ENCODE measurements around the gene MIEF2. TPM values are rescaled to one million over a fixed set of nuclear protein-coding genes. Genes with fewer than 3 reads are reported as not detected.

Gene MIEF2
- total RNA-seq, 1 donor from 2014 or later: 9.5 TPM

- Histone ChIP-seq H3K36me3 (peaks cover 4% of the 10 kb centered on the region), H3K9me3 (no peaks in the 10 kb centered on the region), H3K27me3 (ENCODE audit: low read depth) (no peaks in the 10 kb centered on the region), H3K27ac (no peak overlapping the region), H3K4me1 (peaks cover 12% of the 10 kb centered on the region), H3K4me3 (no peak overlapping the region)
- ATAC-seq (no peak), DNase-seq (no peak)
- intact Hi-C loops (cut with DNase I): no loop called here
- no peak for TF ChIP-seq CTCF (IDR thresholded peaks at IDR 0.05)
Observed at GRCh38 chr17:18227635-18228034, 32.8 kb upstream of the MIEF2 start.

- no peak for DNase-seq
- H3K4me1 ChIP-seq: peaks cover 12% of the 10 kb centered on the region
- ATAC-seq: no peak
- peaks cover 7% of the 10 kb centered on the region for H3K36me3 ChIP-seq
- intact Hi-C loops (cut with DNase I): no loop called here
- H3K27ac ChIP-seq: no peak overlapping the region
- no peaks in the 10 kb centered on the region for H3K27me3 ChIP-seq (ENCODE audit: low read depth)
- no peak overlapping the region for H3K4me3 ChIP-seq
- no peaks in the 10 kb centered on the region for H3K9me3 ChIP-seq
- no peak for TF ChIP-seq CTCF (IDR thresholded peaks at IDR 0.05)
Observed at GRCh38 chr17:18228176-18228682, 32.2 kb upstream of the MIEF2 start.

GRCh38 chr17:18229254-18229653 lies 31.2 kb upstream of the MIEF2 start:
- DNase-seq (no peak), ATAC-seq (no peak)
- TF ChIP-seq CTCF (IDR thresholded peaks at IDR 0.05): no peak
- no peaks in the 10 kb centered on the region for H3K27me3 ChIP-seq (ENCODE audit: low read depth)
- H3K4me1 ChIP-seq: peaks cover 12% of the 10 kb centered on the region
- H3K4me3 ChIP-seq: no peak overlapping the region
- H3K27ac ChIP-seq: no peak overlapping the region
- H3K9me3 ChIP-seq: no peaks in the 10 kb centered on the region
- intact Hi-C loops (cut with DNase I): no loop called here
- peaks cover 17% of the 10 kb centered on the region for H3K36me3 ChIP-seq

- no peak for TF ChIP-seq CTCF (IDR thresholded peaks at IDR 0.05)
- H3K27me3 ChIP-seq (ENCODE audit: low read depth): no peaks in the 10 kb centered on the region
- ATAC-seq: no peak
- intact Hi-C loops (cut with DNase I): no loop called here
- H3K36me3 ChIP-seq: peaks cover 22% of the 10 kb centered on the region
- no peaks in the 10 kb centered on the region for H3K9me3 ChIP-seq
- H3K27ac ChIP-seq: no peak overlapping the region
- H3K4me3 ChIP-seq: no peak overlapping the region
- peak; percentile 35 for DNase-seq
- peaks cover 12% of the 10 kb centered on the region for H3K4me1 ChIP-seq
Observed at GRCh38 chr17:18229771-18230170, 30.7 kb upstream of the MIEF2 start.

GRCh38 chr17:18230288-18231141 lies 29.9 kb upstream of the MIEF2 start:
- Histone ChIP-seq H3K4me3 (no peak overlapping the region), H3K4me1 (peaks cover 9% of the 10 kb centered on the region), H3K36me3 (peaks cover 30% of the 10 kb centered on the region), H3K27me3 (ENCODE audit: low read depth) (no peaks in the 10 kb centered on the region), H3K27ac (no peak overlapping the region), H3K9me3 (no peaks in the 10 kb centered on the region)
- intact Hi-C loops (cut with DNase I): no loop called here
- no peak for TF ChIP-seq CTCF (IDR thresholded peaks at IDR 0.05)
- ATAC-seq: no peak
- DNase-seq: no peak

Data from lower lobe of right lung (tissue), 2 donors.